WERI-Rb-1 (cell line): Measurements from ENCODE around the gene KCNH1.

Experiments
- DNase-seq: peaks from one replicate; pipeline ENCODE4 v3.0.0-alpha.2; 2020
- H3K27ac ChIP-seq: fragments of 250-450 bp; sonication (Bioruptor Pico); 2 replicates; pipeline ENCODE4 v1.5.1; 2020; ENCODE audit warnings: mild to moderate bottlenecking, moderate library complexity
- H3K27me3 ChIP-seq: fragments of 250-450 bp; sonication (Bioruptor Pico); 2 replicates; pipeline ENCODE4 v1.5.1; 2021; ENCODE audit warnings: mild to moderate bottlenecking, low read depth, moderate library complexity; ENCODE audit not compliant: insufficient read depth, severe bottlenecking
- H3K36me3 ChIP-seq: fragments of 250-450 bp; sonication (Bioruptor Pico); 2 replicates; pipeline ENCODE4 v1.5.1; 2020; ENCODE audit warnings: mild to moderate bottlenecking, moderate library complexity
- H3K4me3 ChIP-seq: 2 replicates; pipeline ENCODE4 v1.5.1; 2011; ENCODE audit warnings: low read depth, mild to moderate bottlenecking, control low read depth, low read length
- H3K9me3 ChIP-seq: fragments of 250-450 bp; sonication (Bioruptor Pico); 2 replicates; pipeline ENCODE4 v1.5.1; 2021; ENCODE audit warnings: mild to moderate bottlenecking, moderate library complexity; ENCODE audit not compliant: severe bottlenecking
- CTCF ChIP-seq: IDR thresholded peaks from 2 replicates; pipeline ENCODE4 v1.5.1; 2011; ENCODE audit warnings: low read depth, mild to moderate bottlenecking, control low read depth, inconsistent platforms, low read length

KCNH1 gene

GRCh38 chr1:211114446-211114845 lies 19.5 kb downstream of the KCNH1 start:
- TF ChIP-seq CTCF, result no peak
- no peaks in the 10 kb centered on the region for H3K36me3 ChIP-seq
- DNase-seq, result no peak
- H3K27me3 ChIP-seq, result no peaks in the 10 kb centered on the region
- no peak overlapping the region for H3K4me3 ChIP-seq
- no peaks in the 10 kb centered on the region for H3K9me3 ChIP-seq
- H3K27ac ChIP-seq, result no peak overlapping the region

GRCh38 chr1:211113566-211113965 lies 20.4 kb downstream of the KCNH1 start:
- TF ChIP-seq CTCF, result no peak
- Histone ChIP-seq H3K36me3 (no peaks in the 10 kb centered on the region), H3K27ac (no peak overlapping the region), H3K27me3 (no peaks in the 10 kb centered on the region), H3K9me3 (no peaks in the 10 kb centered on the region), H3K4me3 (no peak overlapping the region)
- no peak for DNase-seq

GRCh38 chr1:211111351-211111750 lies 22.6 kb downstream of the KCNH1 start:
- no peak overlapping the region for H3K4me3 ChIP-seq
- no peaks in the 10 kb centered on the region for H3K9me3 ChIP-seq
- no peak overlapping the region for H3K27ac ChIP-seq
- TF ChIP-seq CTCF, result no peak
- H3K27me3 ChIP-seq, result no peaks in the 10 kb centered on the region
- no peaks in the 10 kb centered on the region for H3K36me3 ChIP-seq
- DNase-seq, result no peak

- Histone ChIP-seq H3K27ac (no peak overlapping the region), H3K9me3 (no peaks in the 10 kb centered on the region), H3K36me3 (no peaks in the 10 kb centered on the region), H3K27me3 (no peaks in the 10 kb centered on the region), H3K4me3 (no peak overlapping the region)
- no peak for DNase-seq
- TF ChIP-seq CTCF, result no peak
These were observed 32.5 kb downstream of the KCNH1 start for GRCh38 chr1:211101481-211101880.

- H3K27me3 ChIP-seq, result no peaks in the 10 kb centered on the region
- no peak overlapping the region for H3K4me3 ChIP-seq
- H3K9me3 ChIP-seq, result no peaks in the 10 kb centered on the region
- DNase-seq, result no peak
- TF ChIP-seq CTCF, result no peak
- no peak overlapping the region for H3K27ac ChIP-seq
- no peaks in the 10 kb centered on the region for H3K36me3 ChIP-seq
These were observed 34.6 kb downstream of the KCNH1 start for GRCh38 chr1:211099393-211099792.

- TF ChIP-seq CTCF, result no peak
These were observed 38.6 kb downstream of the KCNH1 start for GRCh38 chr1:211095381-211095780.

More at GRCh38 chr1:211095381-211095780, 38.6 kb downstream of the KCNH1 start:
- Histone ChIP-seq H3K27me3 (no peaks in the 10 kb centered on the region), H3K27ac (no peak overlapping the region), H3K36me3 (no peaks in the 10 kb centered on the region), H3K9me3 (peaks cover 2% of the 10 kb centered on the region), H3K4me3 (no peak overlapping the region)
- no peak for DNase-seq
